Sigmoid colon (tissue), 7 donors: Measurements from ENCODE around the gene CNGA2. TPM values are rescaled to one million over a fixed set of nuclear protein-coding genes. Genes with fewer than 3 reads are reported as not detected.

Source experiments
- DNase-seq: peaks from one replicate; pipeline ENCODE4 v3.0.0-alpha.2; 2019
- H3K27ac ChIP-seq, 4 donors: fragments of 200-600 bp; sonication (generic); one replicate each; pipeline ENCODE4 v1.5.1; 2016 to 2019; ENCODE audit warnings: mild to moderate bottlenecking in 1 of 4
- H3K27me3 ChIP-seq, 3 donors: fragments of 200-600 bp; sonication (generic); one replicate each; pipeline ENCODE4 v1.5.1; 2019; ENCODE audit warnings: mild to moderate bottlenecking in 1 of 3
- H3K36me3 ChIP-seq, 4 donors: fragments of 200-600 bp; sonication (generic); one replicate each; pipeline ENCODE4 v1.5.1; 2016 to 2019
- H3K4me1 ChIP-seq, 4 donors: fragments of 200-600 bp; sonication (generic); one replicate each; pipeline ENCODE4 v1.5.1; 2017 to 2019
- H3K4me3 ChIP-seq, 4 donors: fragments of 200-600 bp; sonication (generic); one replicate each; pipeline ENCODE4 v1.5.1; 2017 to 2019; ENCODE audit warnings: mild to moderate bottlenecking in 2 of 4, moderate library complexity in 1 of 4
- H3K9me3 ChIP-seq, 4 donors: fragments of 200-600 bp in 3 of 4; sonication (generic) in 3 of 4; one replicate each; pipeline versions ENCODE4 v1.5.1 to v1.6.1; 2013 to 2019
- CTCF ChIP-seq, 4 experiments: fragments of 450-650 bp in 3 of 4; fragments of 200-600 bp in 1 of 4; IDR thresholded peaks; one replicate each; pipeline ENCODE4 v1.5.1; 2016 to 2019; ENCODE audit warnings: antibody characterized with exemption in 4 of 4, mild to moderate bottlenecking in 3 of 4, moderate library complexity in 2 of 4
- EP300 ChIP-seq, 4 donors: sonication (generic); formaldehyde crosslinking; IDR thresholded peaks; one replicate each; pipeline ENCODE4 v1.6.1; 2017; ENCODE audit warnings: antibody characterized with exemption in 4 of 4
- POLR2A ChIP-seq, 2 donors: fragments of 450-650 bp; IDR thresholded peaks; one replicate each; pipeline ENCODE4 v1.6.1; 2016; ENCODE audit warnings: antibody characterized with exemption in 2 of 2, mild to moderate bottlenecking in 2 of 2, moderate library complexity in 2 of 2
- POLR2AphosphoS5 ChIP-seq, 4 donors: sonication (generic); formaldehyde crosslinking; IDR thresholded peaks; one replicate each; pipeline ENCODE4 v1.6.1; 2017; ENCODE audit warnings: antibody characterized with exemption in 4 of 4
- WGBS, 2 donors: extraction: QIAGEN DNeasy Blood & Tissue Kit; methylation state at CpG; one replicate each; pipeline ENCODE4 v1.1.7; 2013; 5-methylcytosine and 5-hydroxymethylcytosine counted together
- intact Hi-C: fragments of 100-400 bp; cut with DNase I; formaldehyde crosslinking; loops from one replicate; pipeline ENCODE4 v1.15.1; 2023
- polyA plus RNA-seq, 3 donors: library from polyadenylated mRNA; stranded (reverse); fragments of 200-250 nt; gene quantifications; one replicate each; pipeline ENCODE4 v1.2.3, GENCODE V29; 2013
- total RNA-seq, 4 donors: library from RNA; depleted of rRNA; stranded (reverse); fragments of >200 nt; gene quantifications; one replicate each; pipeline ENCODE4 v1.1.0, GENCODE V29; 2016
- donor health status: healthy with polysubstance abuse.
- donor health status: Bipolar disorder and iron deficiency.
- donor health status: healthy.

Gene CNGA2
- total and polyA plus RNA-seq, 7 donors = under 0.01 TPM; not detected in 6

- intact Hi-C loops = no loop called here
- Histone ChIP-seq H3K27ac (no peak overlapping the region), H3K36me3 (no peaks in the 10 kb centered on the region)
Measured at GRCh38 chrX:151725338-151725614, 9.3 kb upstream of the CNGA2 start.

GRCh38 chrX:151726751-151727150 lies 7.8 kb upstream of the CNGA2 start:
- Histone ChIP-seq H3K27me3 (no peaks in the 10 kb centered on the region), H3K27ac (no peak overlapping the region), H3K4me3 (no peak overlapping the region), H3K4me1 (no peaks in the 10 kb centered on the region), H3K9me3 (no peaks in the 10 kb centered on the region), H3K36me3 (no peaks in the 10 kb centered on the region)
- no peak for TF ChIP-seq CTCF (IDR thresholded peaks at IDR 0.05)
- TF ChIP-seq POLR2A (IDR thresholded peaks at IDR 0.05) = no peak
- no peak for TF ChIP-seq EP300 (IDR thresholded peaks at IDR 0.05)
- TF ChIP-seq POLR2AphosphoS5 (IDR thresholded peaks at IDR 0.05) = no peak
- WGBS, 2 donors = 80 to 83% methylated on average over 5 of the region's 5 CpGs
- DNase-seq = no peak
- intact Hi-C loops = no loop called here

More at GRCh38 chrX:151725338-151725614, 9.3 kb upstream of the CNGA2 start:
- WGBS, 2 donors = 40 to 65% methylated on average over 1 of the region's 1 CpG
- H3K4me3 ChIP-seq = no peak overlapping the region
- no peak for DNase-seq
- no peaks in the 10 kb centered on the region for H3K4me1 ChIP-seq
- H3K9me3 ChIP-seq = no peaks in the 10 kb centered on the region
- H3K27me3 ChIP-seq = no peaks in the 10 kb centered on the region
- TF ChIP-seq CTCF (IDR thresholded peaks at IDR 0.05) (no peak), POLR2AphosphoS5 (IDR thresholded peaks at IDR 0.05) (no peak), POLR2A (IDR thresholded peaks at IDR 0.05) (no peak)

GRCh38 chrX:151727346-151727745 lies 7.2 kb upstream of the CNGA2 start:
- Histone ChIP-seq H3K4me3 (no peak overlapping the region), H3K27ac (no peak overlapping the region), H3K27me3 (no peaks in the 10 kb centered on the region), H3K4me1 (no peaks in the 10 kb centered on the region), H3K36me3 (no peaks in the 10 kb centered on the region), H3K9me3 (no peaks in the 10 kb centered on the region)
- intact Hi-C loops = no loop called here
- peak; percentile 21 for DNase-seq
- 89 to 91% methylated on average over 4 of the region's 4 CpGs for WGBS, 2 donors
- TF ChIP-seq POLR2AphosphoS5 (IDR thresholded peaks at IDR 0.05) = no peak
- TF ChIP-seq POLR2A (IDR thresholded peaks at IDR 0.05) = no peak

GRCh38 chrX:151729056-151729725 lies 5.4 kb upstream of the CNGA2 start:
- intact Hi-C loops = no loop called here
- no peak for TF ChIP-seq EP300 (IDR thresholded peaks at IDR 0.05)
- no peak for TF ChIP-seq POLR2A (IDR thresholded peaks at IDR 0.05)
- TF ChIP-seq CTCF (IDR thresholded peaks at IDR 0.05) = no peak
- no peak for TF ChIP-seq POLR2AphosphoS5 (IDR thresholded peaks at IDR 0.05)
- no peaks in the 10 kb centered on the region for H3K27me3 ChIP-seq
- DNase-seq = peak; percentile 45
- 83 to 91% methylated on average over 4 of the region's 4 CpGs for WGBS, 2 donors
- no peak overlapping the region for H3K4me3 ChIP-seq
- no peaks in the 10 kb centered on the region for H3K4me1 ChIP-seq
- no peak overlapping the region for H3K27ac ChIP-seq
- H3K9me3 ChIP-seq = no peaks in the 10 kb centered on the region
- H3K36me3 ChIP-seq = no peaks in the 10 kb centered on the region

- Histone ChIP-seq H3K36me3 (no peaks in the 10 kb centered on the region), H3K9me3 (no peaks in the 10 kb centered on the region), H3K4me1 (no peaks in the 10 kb centered on the region), H3K4me3 (no peak overlapping the region), H3K27me3 (no peaks in the 10 kb centered on the region), H3K27ac (no peak overlapping the region)
- no peak for TF ChIP-seq POLR2A (IDR thresholded peaks at IDR 0.05)
- TF ChIP-seq EP300 (IDR thresholded peaks at IDR 0.05) = no peak
- no peak for TF ChIP-seq POLR2AphosphoS5 (IDR thresholded peaks at IDR 0.05)
- no peak for TF ChIP-seq CTCF (IDR thresholded peaks at IDR 0.05)
- peak; percentile 3 for DNase-seq
- WGBS, 2 donors = 75 to 84% methylated on average over 2 of the region's 2 CpGs
- intact Hi-C loops = no loop called here
Measured at GRCh38 chrX:151735219-151735618, 673 bp downstream of the CNGA2 start.
